ENCODE measurements around the gene NCOA6. TPM values are rescaled to one million over a fixed set of nuclear protein-coding genes. Genes with fewer than 3 reads are reported as not detected.
A peak's percentile ranks its signal among the peaks of the same experiment; 100 is the strongest.

The NCOA6 gene
- total and polyA plus RNA-seq, 2 of the 4 experiments (the other 2 are of a cell fraction), result 3.6 to 13.1 TPM

DNA sequence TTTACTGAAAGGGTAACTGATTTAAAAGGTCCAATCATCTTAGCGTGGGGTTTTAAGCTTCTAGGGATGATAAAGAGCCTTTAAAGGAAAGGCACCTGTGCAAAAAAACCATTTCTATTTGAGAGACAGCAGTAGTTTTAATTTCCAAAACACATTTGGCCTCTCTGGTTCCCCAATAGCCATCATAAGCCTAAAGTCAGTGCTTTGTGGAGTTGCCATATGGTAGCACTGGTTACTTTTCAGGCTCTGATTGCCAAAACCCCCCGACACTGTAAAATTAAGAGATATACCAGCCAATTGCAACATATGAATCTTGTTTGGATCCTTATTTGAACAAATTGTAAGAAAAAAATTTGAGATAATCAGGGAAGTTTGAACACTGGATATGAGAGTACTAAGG lies 76.7 kb downstream of the NCOA6 start:
- H3K23ac ChIP-seq (ENCODE audit: low read depth, low read length), result no peak overlapping the region
- no peak overlapping the region for H3K27ac ChIP-seq (ENCODE audit: insufficient read depth, low read length)
- no peak overlapping the region for H3K14ac ChIP-seq (replicated peaks; ENCODE audit: low read depth, low read length)
- no TSS peak for BruUV-seq (replicated peaks)
- H2BK20ac ChIP-seq (ENCODE audit: low read depth, low read length), result no peak overlapping the region
- H3K36me3 ChIP-seq (ENCODE audit: control insufficient read depth, insufficient read depth, low read length), result peaks cover 24% of the 10 kb centered on the region
- no peak overlapping the region for H4K91ac ChIP-seq (ENCODE audit: insufficient read depth, low read depth, low read length)
- H3K4me1 ChIP-seq (ENCODE audit: control insufficient read depth, insufficient read depth, low read length), result peaks cover 14% of the 10 kb centered on the region
- CTCF ChIA-PET, result interaction anchor here (0.6 kb wide), 1 partner anchor 499 kb away, joined by 3 read pairs; no protein-coding TSS in a partner anchor
- H3K79me1 ChIP-seq (ENCODE audit: low read depth in 1 of 2, low read length in 2 of 2), result peaks cover 15 to 18% of the 10 kb centered on the region in 2 experiments; a peak in 3 of 4 replicates
- DNase-seq (no peak), ATAC-seq (ENCODE audit: low read depth) (no peak)
- no peak overlapping the region for H3K4me3 ChIP-seq (ENCODE audit: insufficient read depth, low read depth, low read length)
- no peaks in the 10 kb centered on the region for H3K27me3 ChIP-seq (ENCODE audit: control insufficient read depth, insufficient read depth, low read length)
- in situ Hi-C loops (cut with MboI; ENCODE audit: low sequenced_read_pairs) (no loop called here), intact Hi-C loops (cut with micrococcal nuclease) (no loop called here), dilution Hi-C loops (cut with HindIII; ENCODE audit: low sequenced_read_pairs, unreplicated experiment) (no loop called here)
- 0 out of 2 replicates have a peak overlapping the region, but pooled peaks have one; percentile 61 for H4K5ac ChIP-seq (ENCODE audit: low read depth, low read length)
- POLR2A ChIA-PET (ENCODE audit: unreplicated experiment), result no interaction called here
- no peak overlapping the region for H3K18ac ChIP-seq (ENCODE audit: low read depth, low read length)
- H2BK15ac ChIP-seq (ENCODE audit: low read depth, low read length), result no peak overlapping the region
- H4K20me1 ChIP-seq (ENCODE audit: insufficient read depth, low read length), result 0 out of 2 replicates have a peak, but pooled peaks cover under 1% of the 10 kb centered on the region
- H2AFZ ChIP-seq (replicated peaks; ENCODE audit: low read length, poor library complexity), result no peak overlapping the region
- H3K4me2 ChIP-seq (ENCODE audit: low read depth, low read length), result no peak overlapping the region
- no peaks in the 10 kb centered on the region for H3K9me3 ChIP-seq (ENCODE audit: control insufficient read depth, insufficient read depth, low read length)
- no peak overlapping the region for H2BK5ac ChIP-seq (ENCODE audit: low read depth, low read length, poor library complexity, severe bottlenecking)
- no peak overlapping the region for H4K8ac ChIP-seq (ENCODE audit: low read depth in 2 of 2, low read length in 2 of 2)
- no peak overlapping the region for H3K4ac ChIP-seq (ENCODE audit: low read depth, low read length)
- no peak overlapping the region for H3K9ac ChIP-seq (ENCODE audit: low read depth, low read length)
- no CpG with 5 or more reads among the region's 2 CpGs for WGBS, 2 experiments (ENCODE audit: extremely low coverage in 2 of 2, insufficient read length in 1 of 2)
- H2AK5ac ChIP-seq (ENCODE audit: low read depth, low read length), result no peak overlapping the region
- peaks cover 9% of the 10 kb centered on the region for H3K9me1 ChIP-seq (ENCODE audit: insufficient read depth, low read length)
- H2BK120ac ChIP-seq (ENCODE audit: low read depth, low read length), result no peak overlapping the region
- H2AK9ac ChIP-seq (replicated peaks; ENCODE audit: low read depth, low read length, poor library complexity), result no peak overlapping the region
- TF ChIP-seq SMC3 (IDR thresholded peaks at IDR 0.05; ENCODE audit: low read depth, low read length) (no peak), POLR2A (IDR thresholded peaks at IDR 0.05; ENCODE audit: low read depth, low read length) (no peak), MAZ (IDR thresholded peaks at IDR 0.05; ENCODE audit: borderline replicate concordance, low read depth, low read length) (no peak), MAFK (IDR thresholded peaks at IDR 0.05; ENCODE audit: low read depth, low read length) (no peak), FOS (IDR thresholded peaks at IDR 0.05; ENCODE audit: low read depth, low read length) (no peak), NFE2L2 (IDR thresholded peaks at IDR 0.05; ENCODE audit: low read depth, low read length) (no peak), ELK1 (IDR thresholded peaks at IDR 0.05; ENCODE audit: borderline replicate concordance, low read depth, low read length) (no peak), RAD21 (IDR thresholded peaks at IDR 0.05; ENCODE audit: low read length) (no peak), MXI1 (IDR thresholded peaks at IDR 0.05; ENCODE audit: borderline replicate concordance, low read depth, low read length) (no peak), RCOR1 (IDR thresholded peaks at IDR 0.05; ENCODE audit: insufficient replicate concordance, low read length) (no peak), CHD1 (IDR thresholded peaks at IDR 0.05; ENCODE audit: low read depth, low read length) (no peak)
- TF ChIP-seq, protein P1, sequence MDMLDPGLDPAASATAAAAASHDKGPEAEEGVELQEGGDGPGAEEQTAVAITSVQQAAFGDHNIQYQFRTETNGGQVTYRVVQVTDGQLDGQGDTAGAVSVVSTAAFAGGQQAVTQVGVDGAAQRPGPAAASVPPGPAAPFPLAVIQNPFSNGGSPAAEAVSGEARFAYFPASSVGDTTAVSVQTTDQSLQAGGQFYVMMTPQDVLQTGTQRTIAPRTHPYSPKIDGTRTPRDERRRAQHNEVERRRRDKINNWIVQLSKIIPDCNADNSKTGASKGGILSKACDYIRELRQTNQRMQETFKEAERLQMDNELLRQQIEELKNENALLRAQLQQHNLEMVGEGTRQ (IDR thresholded peaks at IDR 0.05; ENCODE audit: low read depth, low read length), result no peak
- no peak overlapping the region for H3K56ac ChIP-seq (ENCODE audit: extremely low read depth, insufficient read depth, low read length)
